Measurements from ENCODE around the gene TAAR8.

TAAR8 gene

DNA sequence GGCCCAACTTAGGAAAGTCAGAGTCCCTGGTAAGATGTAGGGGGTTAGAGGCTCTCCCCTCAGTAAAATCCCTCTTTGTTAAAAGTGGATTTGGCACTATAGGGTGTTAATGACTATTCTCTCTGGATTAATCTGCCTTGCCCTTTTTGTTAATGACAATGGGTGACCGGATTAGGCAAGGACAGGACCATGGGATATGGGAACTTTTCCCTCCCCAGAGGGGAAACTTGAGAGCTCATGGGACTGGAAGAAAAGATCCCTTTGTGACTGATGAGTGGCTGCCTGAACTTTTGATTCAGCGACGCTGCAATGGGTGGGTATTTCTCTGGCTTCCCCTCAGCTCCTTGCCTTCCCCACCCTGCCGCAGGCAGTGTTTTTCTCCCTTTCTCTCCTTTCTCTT is 26.6 kb upstream of the TAAR8 start:
- H4K20me1 ChIP-seq (ENCODE audit: low read depth, low read length) = no peaks in the 10 kb centered on the region
- no peak overlapping the region for H3K27ac ChIP-seq (ENCODE audit: low read depth, low read length)
- no peaks in the 10 kb centered on the region for H3K9me2 ChIP-seq (replicated peaks; ENCODE audit: insufficient read depth, low read length)
- H3K79me2 ChIP-seq (ENCODE audit: insufficient read depth, low read length) = no peaks in the 10 kb centered on the region
- TF ChIP-seq, protein P1, sequence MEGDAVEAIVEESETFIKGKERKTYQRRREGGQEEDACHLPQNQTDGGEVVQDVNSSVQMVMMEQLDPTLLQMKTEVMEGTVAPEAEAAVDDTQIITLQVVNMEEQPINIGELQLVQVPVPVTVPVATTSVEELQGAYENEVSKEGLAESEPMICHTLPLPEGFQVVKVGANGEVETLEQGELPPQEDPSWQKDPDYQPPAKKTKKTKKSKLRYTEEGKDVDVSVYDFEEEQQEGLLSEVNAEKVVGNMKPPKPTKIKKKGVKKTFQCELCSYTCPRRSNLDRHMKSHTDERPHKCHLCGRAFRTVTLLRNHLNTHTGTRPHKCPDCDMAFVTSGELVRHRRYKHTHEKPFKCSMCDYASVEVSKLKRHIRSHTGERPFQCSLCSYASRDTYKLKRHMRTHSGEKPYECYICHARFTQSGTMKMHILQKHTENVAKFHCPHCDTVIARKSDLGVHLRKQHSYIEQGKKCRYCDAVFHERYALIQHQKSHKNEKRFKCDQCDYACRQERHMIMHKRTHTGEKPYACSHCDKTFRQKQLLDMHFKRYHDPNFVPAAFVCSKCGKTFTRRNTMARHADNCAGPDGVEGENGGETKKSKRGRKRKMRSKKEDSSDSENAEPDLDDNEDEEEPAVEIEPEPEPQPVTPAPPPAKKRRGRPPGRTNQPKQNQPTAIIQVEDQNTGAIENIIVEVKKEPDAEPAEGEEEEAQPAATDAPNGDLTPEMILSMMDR (IDR thresholded peaks at IDR 0.05; ENCODE audit: insufficient read depth, low read length, poor library complexity, severe bottlenecking) = no peak
- TF ChIP-seq EZH2phosphoT487 (conservative IDR thresholded peaks at IDR 0.05; ENCODE audit: low read length) = no peak
- H3F3A ChIP-seq (ENCODE audit: insufficient read depth) = no peaks in the 10 kb centered on the region
- H2AFZ ChIP-seq (ENCODE audit: low read depth, low read length, severe bottlenecking) = no peak overlapping the region
- no peaks in the 10 kb centered on the region for H3K27me3 ChIP-seq (ENCODE audit: low read length)
- no peak overlapping the region for H3K9ac ChIP-seq (ENCODE audit: low read length)
- H3K36me3 ChIP-seq (ENCODE audit: low read length) = no peaks in the 10 kb centered on the region
- no peak overlapping the region for H3K4me2 ChIP-seq (ENCODE audit: low read depth, low read length, poor library complexity, severe bottlenecking)
- H3K9me3 ChIP-seq (ENCODE audit: insufficient read depth, low read length) = no peaks in the 10 kb centered on the region
- no peak overlapping the region for H3K4me3 ChIP-seq (ENCODE audit: insufficient read depth, low read length, poor library complexity, severe bottlenecking)

DNA sequence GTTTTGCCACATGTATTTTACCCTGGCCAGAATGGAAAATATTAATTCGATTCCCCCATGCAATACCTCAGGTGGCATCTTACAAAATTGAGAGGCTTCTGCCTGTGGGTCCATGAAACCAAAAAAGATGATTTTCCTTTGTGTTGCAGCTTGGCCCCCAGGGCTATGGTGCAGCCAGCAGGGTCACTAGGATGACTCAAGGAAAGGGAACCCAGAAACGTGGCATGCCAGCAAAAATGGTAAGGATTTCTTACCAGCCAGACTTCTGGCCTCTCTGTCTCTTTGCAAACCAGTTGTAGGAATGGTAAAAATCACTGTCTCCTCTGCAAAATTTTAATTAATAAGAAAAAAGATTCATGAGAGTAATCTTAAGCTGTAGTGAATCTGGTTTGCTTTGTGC is 26.0 kb upstream of the TAAR8 start:
- no peak overlapping the region for H3K4me2 ChIP-seq (ENCODE audit: low read depth, low read length, poor library complexity, severe bottlenecking)
- H3K4me3 ChIP-seq (ENCODE audit: insufficient read depth, low read length, poor library complexity, severe bottlenecking) = no peak overlapping the region
- no peaks in the 10 kb centered on the region for H3K9me3 ChIP-seq (ENCODE audit: insufficient read depth, low read length)
- H3K9ac ChIP-seq (ENCODE audit: low read length) = no peak overlapping the region
- H4K20me1 ChIP-seq (ENCODE audit: low read depth, low read length) = no peaks in the 10 kb centered on the region
- no peak for TF ChIP-seq EZH2phosphoT487 (conservative IDR thresholded peaks at IDR 0.05; ENCODE audit: low read length)
- TF ChIP-seq, protein P1 (IDR thresholded peaks at IDR 0.05; ENCODE audit: insufficient read depth, low read length, poor library complexity, severe bottlenecking) = no peak
- no peaks in the 10 kb centered on the region for H3K27me3 ChIP-seq (ENCODE audit: low read length)
- no peaks in the 10 kb centered on the region for H3F3A ChIP-seq (ENCODE audit: insufficient read depth)
- no peak overlapping the region for H3K27ac ChIP-seq (ENCODE audit: low read depth, low read length)
- no peaks in the 10 kb centered on the region for H3K79me2 ChIP-seq (ENCODE audit: insufficient read depth, low read length)
- no peaks in the 10 kb centered on the region for H3K9me2 ChIP-seq (replicated peaks; ENCODE audit: insufficient read depth, low read length)
- no peaks in the 10 kb centered on the region for H3K36me3 ChIP-seq (ENCODE audit: low read length)
- no peak overlapping the region for H2AFZ ChIP-seq (ENCODE audit: low read depth, low read length, severe bottlenecking)

DNA sequence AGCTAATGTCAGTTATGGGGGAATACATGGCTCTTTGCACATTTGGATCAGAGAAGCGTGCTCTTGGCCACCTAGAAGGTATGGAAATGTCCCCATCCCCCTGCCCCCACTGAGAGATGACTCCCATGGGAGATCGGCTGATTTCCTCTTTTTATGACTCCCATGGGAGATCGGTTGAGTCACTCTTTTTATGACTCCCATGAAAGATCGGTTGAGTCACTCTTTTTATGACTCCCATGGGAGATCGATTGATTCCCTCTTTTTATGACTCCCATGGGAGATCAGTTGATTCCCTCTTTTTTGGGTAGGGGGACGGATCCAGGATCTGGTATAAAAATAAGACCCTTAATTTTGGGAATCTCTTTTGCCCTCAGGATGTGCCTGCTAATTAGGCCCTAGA is 24.7 kb upstream of the TAAR8 start:
- Histone ChIP-seq H4K20me1 (ENCODE audit: low read depth, low read length) (no peaks in the 10 kb centered on the region), H3K4me2 (ENCODE audit: low read depth, low read length, poor library complexity, severe bottlenecking) (no peak overlapping the region), H3K79me2 (ENCODE audit: insufficient read depth, low read length) (no peaks in the 10 kb centered on the region), H3K36me3 (ENCODE audit: low read length) (no peaks in the 10 kb centered on the region), H3F3A (ENCODE audit: insufficient read depth) (no peaks in the 10 kb centered on the region), H3K4me3 (ENCODE audit: insufficient read depth, low read length, poor library complexity, severe bottlenecking) (no peak overlapping the region), H2AFZ (ENCODE audit: low read depth, low read length, severe bottlenecking) (no peak overlapping the region), H3K27me3 (ENCODE audit: low read length) (no peaks in the 10 kb centered on the region), H3K9me3 (ENCODE audit: insufficient read depth, low read length) (no peaks in the 10 kb centered on the region), H3K9ac (ENCODE audit: low read length) (no peak overlapping the region), H3K9me2 (replicated peaks; ENCODE audit: insufficient read depth, low read length) (no peaks in the 10 kb centered on the region), H3K27ac (ENCODE audit: low read depth, low read length) (no peak overlapping the region)
- TF ChIP-seq, protein P1 (IDR thresholded peaks at IDR 0.05; ENCODE audit: insufficient read depth, low read length, poor library complexity, severe bottlenecking) = no peak
- TF ChIP-seq EZH2phosphoT487 (conservative IDR thresholded peaks at IDR 0.05; ENCODE audit: low read length) = no peak

Measured in SU-DHL-6 (cell line).